HCT116 (cell line): ENCODE measurements around the gene DQX1.

Source experiments
- EZH2 ChIP-seq: fragments of 200-600 bp; sonication (generic); IDR thresholded peaks from 2 replicates; pipeline ENCODE4 v1.6.1; 2017; ENCODE audit warnings: antibody characterized with exemption, mixed run types
- EZH2phosphoT487 ChIP-seq: fragments of 200-600 bp; IDR thresholded peaks from 2 replicates; pipeline ENCODE4 v1.6.1; 2018; ENCODE audit warnings: antibody characterized with exemption, borderline replicate concordance
- POLR2A ChIP-seq: IDR thresholded peaks from 2 replicates; pipeline ENCODE4 v1.7.0; 2011; ENCODE audit warnings: borderline replicate concordance; ENCODE audit not compliant: insufficient read depth, insufficient read length; ENCODE audit errors: extremely low read depth
- POLR2AphosphoS5 ChIP-seq: IDR thresholded peaks from 2 replicates; pipeline ENCODE4 v1.6.1; 2011; ENCODE audit warnings: mild to moderate bottlenecking, low read depth, low read length, moderate library complexity
- YY1 ChIP-seq: IDR thresholded peaks from 2 replicates; pipeline ENCODE4 v1.6.1; 2011; ENCODE audit warnings: low read length, low read depth, moderate library complexity, mild to moderate bottlenecking; ENCODE audit not compliant: insufficient replicate concordance; ENCODE audit errors: extremely low read depth
- TF ChIP-seq, protein P1 (sequence below), 3 experiments: fragments of 200-600 bp in 1 of 3; sonication (generic) in 1 of 3; IDR thresholded peaks in 2 of 3; conservative IDR thresholded peaks in 1 of 3; 2 replicates each; pipeline ENCODE4 v1.5.1; 2012 to 2017; ENCODE audit warnings: low read depth in 2 of 3, low read length in 2 of 3, antibody characterized with exemption in 1 of 3, borderline replicate concordance in 1 of 3, control low read depth in 1 of 3, mild to moderate bottlenecking in 1 of 3, mixed read lengths in 1 of 3, mixed run types in 1 of 3, moderate library complexity in 1 of 3; ENCODE audit not compliant: insufficient read depth in 1 of 3

DNA sequence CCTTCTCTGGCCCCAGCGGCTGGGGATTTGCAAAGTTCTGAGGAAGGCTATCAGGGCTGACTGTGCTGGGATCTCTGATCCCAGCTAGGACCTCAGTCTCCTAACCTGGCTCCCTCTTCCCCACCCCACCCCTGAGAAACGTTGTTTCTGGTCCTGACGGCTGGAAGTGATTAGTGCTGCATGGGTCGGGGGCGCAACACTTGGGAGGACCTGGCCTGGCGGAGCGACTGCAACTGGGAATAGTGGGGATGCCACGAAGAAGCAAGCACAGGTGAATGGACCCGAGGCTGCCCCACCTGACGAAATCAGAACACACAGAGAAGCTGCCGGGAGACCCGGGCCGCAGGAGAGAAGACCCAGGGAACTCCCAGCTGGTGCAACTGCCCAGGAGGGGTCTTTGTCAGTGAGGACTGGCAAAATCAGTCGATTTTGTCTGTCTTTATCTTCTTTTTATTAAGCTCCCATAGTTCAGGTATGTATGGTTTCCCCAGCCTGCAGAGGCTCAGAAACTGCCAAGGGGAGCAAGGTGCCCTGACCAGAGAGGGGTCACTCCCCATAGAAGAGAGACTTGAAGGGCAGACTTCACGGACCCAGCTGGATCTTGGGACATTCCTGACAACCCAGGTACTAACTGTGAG lies 26.0 kb downstream of the DQX1 start:
- TF ChIP-seq, protein P1, sequence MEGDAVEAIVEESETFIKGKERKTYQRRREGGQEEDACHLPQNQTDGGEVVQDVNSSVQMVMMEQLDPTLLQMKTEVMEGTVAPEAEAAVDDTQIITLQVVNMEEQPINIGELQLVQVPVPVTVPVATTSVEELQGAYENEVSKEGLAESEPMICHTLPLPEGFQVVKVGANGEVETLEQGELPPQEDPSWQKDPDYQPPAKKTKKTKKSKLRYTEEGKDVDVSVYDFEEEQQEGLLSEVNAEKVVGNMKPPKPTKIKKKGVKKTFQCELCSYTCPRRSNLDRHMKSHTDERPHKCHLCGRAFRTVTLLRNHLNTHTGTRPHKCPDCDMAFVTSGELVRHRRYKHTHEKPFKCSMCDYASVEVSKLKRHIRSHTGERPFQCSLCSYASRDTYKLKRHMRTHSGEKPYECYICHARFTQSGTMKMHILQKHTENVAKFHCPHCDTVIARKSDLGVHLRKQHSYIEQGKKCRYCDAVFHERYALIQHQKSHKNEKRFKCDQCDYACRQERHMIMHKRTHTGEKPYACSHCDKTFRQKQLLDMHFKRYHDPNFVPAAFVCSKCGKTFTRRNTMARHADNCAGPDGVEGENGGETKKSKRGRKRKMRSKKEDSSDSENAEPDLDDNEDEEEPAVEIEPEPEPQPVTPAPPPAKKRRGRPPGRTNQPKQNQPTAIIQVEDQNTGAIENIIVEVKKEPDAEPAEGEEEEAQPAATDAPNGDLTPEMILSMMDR (IDR thresholded peaks at IDR 0.05 in 2 of 3, conservative IDR thresholded peaks at IDR 0.05 in 1 of 3; ENCODE audit: borderline replicate concordance in 1 of 3, insufficient read depth in 1 of 3, low read depth in 2 of 3, low read length in 2 of 3), result no peak
- TF ChIP-seq YY1 (no peak), POLR2AphosphoS5 (no peak), POLR2A (no peak), EZH2phosphoT487 (no peak), EZH2 (no peak)
